Glutamatergic neuron (in vitro differentiated cells): ENCODE measurements around the gene MAPRE3. TPM values are rescaled to one million over a fixed set of nuclear protein-coding genes. Genes with fewer than 3 reads are reported as not detected.
"Not testable (repeated sequence)": the region's sequence is repeated elsewhere in the genome, so short reads cannot be mapped to it uniquely, and the experiment has no call there.

Source experiments
- DNase-seq: peaks from one replicate; pipeline ENCODE4 v3.0.0; 2022
- H3K27ac Mint-ChIP-seq: one replicate; pipeline ENCODE4 v1.8.0; 2020; ENCODE audit warnings: mild to moderate bottlenecking, mixed read lengths, inconsistent platforms; ENCODE audit not compliant: unreplicated experiment
- H3K27me3 Mint-ChIP-seq: one replicate; pipeline ENCODE4 v1.8.0; 2020; ENCODE audit warnings: mild to moderate bottlenecking, moderate library complexity, mixed read lengths, inconsistent platforms; ENCODE audit not compliant: unreplicated experiment
- H3K36me3 Mint-ChIP-seq: one replicate; pipeline ENCODE4 v1.8.0; 2020; ENCODE audit warnings: mild to moderate bottlenecking, mixed read lengths, inconsistent platforms; ENCODE audit not compliant: unreplicated experiment
- H3K4me1 Mint-ChIP-seq: one replicate; pipeline ENCODE4 v1.8.0; 2020; ENCODE audit warnings: mild to moderate bottlenecking, low read depth, mixed read lengths, inconsistent platforms; ENCODE audit not compliant: unreplicated experiment
- H3K4me3 Mint-ChIP-seq: one replicate; pipeline ENCODE4 v1.8.0; 2020; ENCODE audit warnings: mild to moderate bottlenecking, mixed read lengths, inconsistent platforms; ENCODE audit not compliant: unreplicated experiment
- H3K9me3 Mint-ChIP-seq: one replicate; pipeline ENCODE4 v1.8.0; 2020; ENCODE audit warnings: mild to moderate bottlenecking, moderate library complexity, mixed read lengths, inconsistent platforms; ENCODE audit not compliant: unreplicated experiment
- long read RNA-seq: library from polyadenylated mRNA; unstranded; transcript quantifications from one replicate; pipeline ENCODE4 v2.0.0, GENCODE V29; 2020; ENCODE audit not compliant: unreplicated experiment
- total RNA-seq: library from RNA; stranded (reverse); fragmentation: NEBNext Ultra II Directional; extraction: Animal tissue kit (Norgen Biotek cat#: 25700); gene quantifications from one replicate; pipeline ENCODE4 v1.2.1, GENCODE V29; 2021; ENCODE audit not compliant: unreplicated experiment
- TF ChIP-seq, protein P1 (sequence below): fragments of 200-600 bp; sonication (generic); IDR thresholded peaks from one replicate; pipeline ENCODE4 v1.5.0; 2021; ENCODE audit not compliant: partially characterized antibody, unreplicated experiment

The MAPRE3 gene
- 49.2 TPM for total RNA-seq
- long read RNA-seq, transcript MAPRE3-203 (7 exons, 1,801 nt): major isoform, 8 of 12 reads
- long read RNA-seq, partial matches to known transcripts: 0 of 12 reads
- long read RNA-seq, other reads (novel, unspliced or antisense): 2 of 12 reads

DNA sequence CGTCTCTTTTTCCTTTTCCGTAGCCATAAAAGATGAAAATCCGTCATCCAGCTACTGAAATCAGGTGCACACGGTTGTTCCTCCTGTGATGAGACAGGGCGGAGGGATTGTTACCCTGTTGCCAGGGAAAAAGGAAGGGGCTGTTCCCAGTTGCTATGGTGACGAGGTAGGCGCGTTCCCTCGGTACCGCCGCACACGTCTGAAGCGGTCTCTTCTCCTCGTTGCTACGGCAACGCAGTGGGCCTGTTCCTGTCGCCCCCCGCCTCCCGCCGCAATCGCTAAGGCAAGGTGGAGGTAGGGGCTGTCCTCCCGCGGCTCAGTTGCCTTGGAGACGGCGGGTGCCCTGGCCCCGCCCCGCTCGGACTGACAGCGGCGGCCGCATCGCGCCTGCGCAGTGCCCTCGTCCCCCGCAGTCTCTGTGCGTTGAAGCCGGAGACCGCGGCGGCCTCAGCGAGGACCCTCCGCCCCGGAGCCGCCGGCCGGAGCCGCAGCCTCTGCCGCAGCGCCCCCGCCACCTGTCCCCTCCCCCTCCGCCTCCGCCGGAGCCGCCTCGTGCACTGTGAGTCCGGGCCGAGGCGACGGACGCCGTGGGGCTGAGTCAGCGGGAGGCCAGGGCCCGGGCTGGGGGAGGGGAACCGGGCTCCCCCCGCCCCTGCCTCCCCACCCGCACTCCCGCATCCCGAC lies at the start of gene MAPRE3:
Gene MAPRE3 (plus strand): TSS at position 394 of the 684 bp plus-strand sequence. CDS start 51,582 bp downstream, outside the sequence.
- peaks cover 5% of the 10 kb centered on the region for H3K27me3 Mint-ChIP-seq
- peaks cover 36% of the 10 kb centered on the region for H3K4me1 Mint-ChIP-seq
- TF ChIP-seq, protein P1, sequence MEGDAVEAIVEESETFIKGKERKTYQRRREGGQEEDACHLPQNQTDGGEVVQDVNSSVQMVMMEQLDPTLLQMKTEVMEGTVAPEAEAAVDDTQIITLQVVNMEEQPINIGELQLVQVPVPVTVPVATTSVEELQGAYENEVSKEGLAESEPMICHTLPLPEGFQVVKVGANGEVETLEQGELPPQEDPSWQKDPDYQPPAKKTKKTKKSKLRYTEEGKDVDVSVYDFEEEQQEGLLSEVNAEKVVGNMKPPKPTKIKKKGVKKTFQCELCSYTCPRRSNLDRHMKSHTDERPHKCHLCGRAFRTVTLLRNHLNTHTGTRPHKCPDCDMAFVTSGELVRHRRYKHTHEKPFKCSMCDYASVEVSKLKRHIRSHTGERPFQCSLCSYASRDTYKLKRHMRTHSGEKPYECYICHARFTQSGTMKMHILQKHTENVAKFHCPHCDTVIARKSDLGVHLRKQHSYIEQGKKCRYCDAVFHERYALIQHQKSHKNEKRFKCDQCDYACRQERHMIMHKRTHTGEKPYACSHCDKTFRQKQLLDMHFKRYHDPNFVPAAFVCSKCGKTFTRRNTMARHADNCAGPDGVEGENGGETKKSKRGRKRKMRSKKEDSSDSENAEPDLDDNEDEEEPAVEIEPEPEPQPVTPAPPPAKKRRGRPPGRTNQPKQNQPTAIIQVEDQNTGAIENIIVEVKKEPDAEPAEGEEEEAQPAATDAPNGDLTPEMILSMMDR: no peak
- peaks cover 10% of the 10 kb centered on the region for H3K9me3 Mint-ChIP-seq
- peak within 1 kb of the TSS; percentile 96 for H3K4me3 Mint-ChIP-seq
- DNase-seq: peak; percentile 97
- peaks cover 7% of the 10 kb centered on the region for H3K36me3 Mint-ChIP-seq
- peak within 1 kb of the TSS; percentile 62 for H3K27ac Mint-ChIP-seq

DNA sequence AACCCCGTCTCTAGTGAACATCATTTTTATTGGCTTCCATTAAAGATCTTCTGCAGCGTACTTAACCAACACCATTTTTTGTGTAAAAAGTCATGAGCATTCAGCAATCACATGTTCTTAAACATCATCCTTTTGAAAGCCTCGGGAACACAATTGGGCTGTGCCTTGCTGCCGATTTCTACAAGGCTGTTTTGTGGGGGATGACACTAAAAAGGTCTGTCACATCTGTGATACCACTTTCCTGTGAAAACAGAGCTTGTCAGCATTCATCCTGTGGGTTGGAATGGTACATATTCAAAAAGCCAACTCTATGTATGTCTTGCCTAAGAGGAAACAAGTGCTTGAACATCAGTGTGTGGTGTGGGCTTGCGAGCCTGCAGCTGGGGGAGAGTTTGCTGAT lies 49.1 kb upstream of the MAPRE3 start:
- H3K27ac Mint-ChIP-seq: no peak overlapping the region
- peaks cover 3% of the 10 kb centered on the region for H3K27me3 Mint-ChIP-seq
- H3K4me3 Mint-ChIP-seq: no peak overlapping the region
- DNase-seq: no peak
- H3K9me3 Mint-ChIP-seq: peaks cover 6% of the 10 kb centered on the region
- TF ChIP-seq, protein P1: no peak
- H3K36me3 Mint-ChIP-seq: no peaks in the 10 kb centered on the region
- peaks cover 17% of the 10 kb centered on the region for H3K4me1 Mint-ChIP-seq

DNA sequence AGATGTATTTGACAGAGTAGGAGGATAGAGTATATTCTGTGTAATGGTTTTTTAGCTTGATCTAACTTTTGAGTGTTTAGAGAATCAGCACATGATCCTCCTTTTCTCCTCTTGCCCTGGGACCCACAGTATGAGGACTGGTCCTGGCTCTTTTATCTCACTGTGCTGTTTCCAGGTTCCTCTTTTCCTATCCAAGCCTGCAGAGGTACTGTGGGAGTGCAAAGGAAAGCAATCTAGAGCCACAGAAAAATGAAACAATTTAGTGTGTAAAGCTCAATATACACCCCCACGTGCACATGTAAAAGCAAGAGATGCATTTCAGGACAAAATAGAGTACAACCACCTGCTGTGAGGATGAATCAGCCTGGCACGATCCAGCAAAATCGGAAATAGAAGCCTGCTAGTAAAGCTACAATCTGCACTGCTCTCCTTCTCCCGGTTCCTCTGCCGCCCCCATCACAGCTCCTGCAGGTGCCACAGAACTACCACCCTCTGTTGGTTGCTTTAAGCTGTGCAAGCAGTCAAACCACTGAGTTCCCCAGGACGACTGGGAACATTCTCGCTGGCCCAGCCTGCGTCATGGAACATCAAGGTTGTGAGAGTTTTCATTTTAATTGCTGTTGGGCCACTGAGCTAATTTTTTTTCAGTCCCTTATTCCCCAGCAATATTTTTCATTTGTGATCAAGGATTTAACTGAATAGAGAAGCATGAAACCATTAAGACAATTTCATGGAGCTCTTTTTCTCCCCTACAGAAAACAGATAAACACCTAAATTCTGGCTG lies 47.8 kb upstream of the MAPRE3 start:
- H3K27ac Mint-ChIP-seq: no peak overlapping the region
- H3K36me3 Mint-ChIP-seq: no peaks in the 10 kb centered on the region
- H3K4me1 Mint-ChIP-seq: peaks cover 17% of the 10 kb centered on the region
- peaks cover 6% of the 10 kb centered on the region for H3K9me3 Mint-ChIP-seq
- no peak overlapping the region for H3K4me3 Mint-ChIP-seq
- peak; percentile 68 for DNase-seq
- TF ChIP-seq, protein P1: peak; percentile 54
- peaks cover 3% of the 10 kb centered on the region for H3K27me3 Mint-ChIP-seq

DNA sequence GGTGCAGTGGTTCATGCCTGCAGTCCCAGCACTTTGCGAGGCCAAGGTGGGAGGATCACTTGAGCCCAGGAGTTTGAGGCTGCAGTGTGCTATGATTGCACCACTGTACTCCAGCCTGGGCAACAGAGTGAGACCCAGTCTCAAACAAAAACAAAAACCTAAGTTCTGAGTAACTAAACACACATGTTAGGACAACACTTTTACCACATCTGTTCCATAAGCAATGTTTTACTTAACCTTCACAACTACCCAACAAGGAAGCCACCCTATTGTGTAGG lies 47.3 kb upstream of the MAPRE3 start:
- H3K27ac Mint-ChIP-seq, DNase-seq, H3K36me3 Mint-ChIP-seq, H3K9me3 Mint-ChIP-seq, H3K4me3 Mint-ChIP-seq, H3K27me3 Mint-ChIP-seq: not testable (repeated sequence)
- H3K4me1 Mint-ChIP-seq: peaks cover 17% of the 10 kb centered on the region

DNA sequence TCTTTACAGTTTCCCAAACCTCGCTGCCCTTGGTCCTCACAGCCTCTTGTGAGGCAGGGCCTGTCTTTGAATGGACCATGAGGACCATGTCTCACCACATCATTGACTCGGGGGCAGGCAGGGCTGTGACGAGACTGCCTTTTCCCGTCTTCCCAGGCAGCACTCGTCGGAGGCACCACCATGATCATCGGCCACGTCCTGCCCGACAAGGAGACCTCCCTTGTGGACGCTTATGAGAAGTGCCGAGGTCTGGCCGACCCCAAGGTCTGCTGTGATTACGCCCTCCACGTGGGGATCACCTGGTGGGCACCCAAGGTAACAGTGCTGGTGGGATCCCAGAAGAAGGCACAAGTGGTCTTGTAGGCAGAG lies 45.7 kb upstream of the MAPRE3 start:
- no peak for DNase-seq
- H3K36me3 Mint-ChIP-seq: peaks cover 3% of the 10 kb centered on the region
- TF ChIP-seq, protein P1: no peak
- no peak overlapping the region for H3K4me3 Mint-ChIP-seq
- H3K9me3 Mint-ChIP-seq: peaks cover 4% of the 10 kb centered on the region
- peaks cover 6% of the 10 kb centered on the region for H3K27me3 Mint-ChIP-seq
- peaks cover 17% of the 10 kb centered on the region for H3K4me1 Mint-ChIP-seq
- no peak overlapping the region for H3K27ac Mint-ChIP-seq
